ENCODE measurements around the gene ABCE1.

- TF ChIP-seq, protein P1, sequence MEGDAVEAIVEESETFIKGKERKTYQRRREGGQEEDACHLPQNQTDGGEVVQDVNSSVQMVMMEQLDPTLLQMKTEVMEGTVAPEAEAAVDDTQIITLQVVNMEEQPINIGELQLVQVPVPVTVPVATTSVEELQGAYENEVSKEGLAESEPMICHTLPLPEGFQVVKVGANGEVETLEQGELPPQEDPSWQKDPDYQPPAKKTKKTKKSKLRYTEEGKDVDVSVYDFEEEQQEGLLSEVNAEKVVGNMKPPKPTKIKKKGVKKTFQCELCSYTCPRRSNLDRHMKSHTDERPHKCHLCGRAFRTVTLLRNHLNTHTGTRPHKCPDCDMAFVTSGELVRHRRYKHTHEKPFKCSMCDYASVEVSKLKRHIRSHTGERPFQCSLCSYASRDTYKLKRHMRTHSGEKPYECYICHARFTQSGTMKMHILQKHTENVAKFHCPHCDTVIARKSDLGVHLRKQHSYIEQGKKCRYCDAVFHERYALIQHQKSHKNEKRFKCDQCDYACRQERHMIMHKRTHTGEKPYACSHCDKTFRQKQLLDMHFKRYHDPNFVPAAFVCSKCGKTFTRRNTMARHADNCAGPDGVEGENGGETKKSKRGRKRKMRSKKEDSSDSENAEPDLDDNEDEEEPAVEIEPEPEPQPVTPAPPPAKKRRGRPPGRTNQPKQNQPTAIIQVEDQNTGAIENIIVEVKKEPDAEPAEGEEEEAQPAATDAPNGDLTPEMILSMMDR (conservative IDR thresholded peaks at IDR 0.05; ENCODE audit: low read depth, low read length): no peak
- TF ChIP-seq EZH2phosphoT487 (IDR thresholded peaks at IDR 0.05; ENCODE audit: borderline replicate concordance, low read length): no peak
These were observed 55.2 kb downstream of the ABCE1 start for GRCh38 chr4:145153181-145153903.

Measured in PC-3 (cell line).